ENCODE results near the gene TAGLN2. TPM values are rescaled to one million over a fixed set of nuclear protein-coding genes. Genes with fewer than 3 reads are reported as not detected.

The TAGLN2 gene
- total RNA-seq, 4 donors from 2014 or later, result 65.1 to 235 (median 168) TPM

GRCh38 chr1:159943278-159943640 is 18.0 kb upstream of the TAGLN2 start:
- Histone ChIP-seq H3K36me3 (no peaks in the 10 kb centered on the region), H3K4me1 (peaks cover 11 to 57% (median 36%) of the 10 kb centered on the region in 4 donors), H3K9me3 (no peaks in the 10 kb centered on the region), H3K4me3 (no peak overlapping the region), H3K27me3 (peaks cover 14% of the 10 kb centered on the region), H3K27ac (no peak overlapping the region)
- in situ Hi-C loops (cut with MboI; ENCODE audit: low pct_ligation_motif_present in 1 of 4, low pct_unique_long_range_greater_than_20kb in 1 of 4, low sequenced_read_pairs in 3 of 4) (no loop called here), intact Hi-C loops (cut with DNase I; ENCODE audit: low total_unique reads) (no loop called here)
- 82 to 100% methylated on average over 1 to 5 of the region's 5 CpGs for WGBS, 2 donors (ENCODE audit: low coverage in 1 of 2)
- no peak for DNase-seq
- TF ChIP-seq POLR2A (IDR thresholded peaks at IDR 0.05) (no peak), CTCF (IDR thresholded peaks at IDR 0.05) (no peak), EP300 (IDR thresholded peaks at IDR 0.05; ENCODE audit: low read depth) (no peak), POLR2AphosphoS5 (IDR thresholded peaks at IDR 0.05) (no peak)

GRCh38 chr1:159942632-159943277 is 17.4 kb upstream of the TAGLN2 start:
- DNase-seq, result no peak
- Histone ChIP-seq H3K4me1 (peaks cover 15 to 58% (median 40%) of the 10 kb centered on the region in 4 donors), H3K36me3 (no peaks in the 10 kb centered on the region), H3K4me3 (no peak overlapping the region), H3K27ac (no peak overlapping the region), H3K27me3 (peaks cover 14% of the 10 kb centered on the region), H3K9me3 (no peaks in the 10 kb centered on the region)
- TF ChIP-seq CTCF (IDR thresholded peaks at IDR 0.05), result no peak
- TF ChIP-seq POLR2AphosphoS5 (IDR thresholded peaks at IDR 0.05), result no peak
- TF ChIP-seq EP300 (IDR thresholded peaks at IDR 0.05; ENCODE audit: low read depth), result no peak
- no peak for TF ChIP-seq POLR2A (IDR thresholded peaks at IDR 0.05)
- intact Hi-C loops (cut with DNase I; ENCODE audit: low total_unique reads), result no loop called here
- 85 to 92% methylated on average over 3 to 15 of the region's 15 CpGs for WGBS, 2 donors (ENCODE audit: low coverage in 1 of 2)
- in situ Hi-C loops (cut with MboI; ENCODE audit: low pct_ligation_motif_present in 1 of 4, low pct_unique_long_range_greater_than_20kb in 1 of 4, low sequenced_read_pairs in 3 of 4), result no loop called here

- peaks cover 14% of the 10 kb centered on the region for H3K27me3 ChIP-seq
- 70 to 79% methylated on average over 3 to 14 of the region's 15 CpGs for WGBS, 2 donors (ENCODE audit: low coverage in 1 of 2)
- no peak overlapping the region for H3K27ac ChIP-seq
- no peak overlapping the region for H3K4me3 ChIP-seq
- no peak for TF ChIP-seq EP300 (IDR thresholded peaks at IDR 0.05; ENCODE audit: low read depth)
- no peak for TF ChIP-seq POLR2AphosphoS5 (IDR thresholded peaks at IDR 0.05)
- no peak for TF ChIP-seq POLR2A (IDR thresholded peaks at IDR 0.05)
- no peak for TF ChIP-seq CTCF (IDR thresholded peaks at IDR 0.05)
- H3K36me3 ChIP-seq, result no peaks in the 10 kb centered on the region
- peaks cover 24 to 65% (median 49%) of the 10 kb centered on the region in 4 donors for H3K4me1 ChIP-seq
- DNase-seq, result no peak
- H3K9me3 ChIP-seq, result no peaks in the 10 kb centered on the region
- in situ Hi-C loops (cut with MboI; ENCODE audit: low pct_ligation_motif_present in 1 of 4, low pct_unique_long_range_greater_than_20kb in 1 of 4, low sequenced_read_pairs in 3 of 4) (no loop called here), intact Hi-C loops (cut with DNase I; ENCODE audit: low total_unique reads) (no loop called here)
These were observed 16.6 kb upstream of the TAGLN2 start for GRCh38 chr1:159941591-159942560.

- no peak overlapping the region for H3K27ac ChIP-seq
- H3K27me3 ChIP-seq, result peaks cover 14% of the 10 kb centered on the region
- no peak for DNase-seq
- H3K4me3 ChIP-seq, result no peak overlapping the region
- peaks cover 28 to 66% (median 51%) of the 10 kb centered on the region in 4 donors for H3K4me1 ChIP-seq
- H3K9me3 ChIP-seq, result no peaks in the 10 kb centered on the region
- in situ Hi-C loops (cut with MboI; ENCODE audit: low pct_ligation_motif_present in 1 of 4, low pct_unique_long_range_greater_than_20kb in 1 of 4, low sequenced_read_pairs in 3 of 4), result no loop called here
- 79 to 100% methylated on average over 2 to 5 of the region's 5 CpGs for WGBS, 2 donors (ENCODE audit: low coverage in 1 of 2)
- intact Hi-C loops (cut with DNase I; ENCODE audit: low total_unique reads), result no loop called here
- H3K36me3 ChIP-seq, result no peaks in the 10 kb centered on the region
- TF ChIP-seq CTCF (IDR thresholded peaks at IDR 0.05) (no peak), POLR2AphosphoS5 (IDR thresholded peaks at IDR 0.05) (no peak), POLR2A (IDR thresholded peaks at IDR 0.05) (no peak), EP300 (IDR thresholded peaks at IDR 0.05; ENCODE audit: low read depth) (no peak)
These were observed 15.8 kb upstream of the TAGLN2 start for GRCh38 chr1:159941141-159941540.

Measured in transverse colon (tissue), 4 donors.